Muscle of leg (tissue), 11 donors: ENCODE data around the gene LRRC59. TPM values are rescaled to one million over a fixed set of nuclear protein-coding genes. Genes with fewer than 3 reads are reported as not detected.

Experiments used
- DNase-seq: peaks from one replicate; pipeline ENCODE4 v3.0.0; 2013
- H3K27ac ChIP-seq: one replicate; pipeline ENCODE4 v1.5.1; 2013; ENCODE audit warnings: mild to moderate bottlenecking, low read length, control low read depth
- H3K27me3 ChIP-seq: one replicate; pipeline ENCODE4 v1.6.1; 2013; ENCODE audit warnings: low read length; ENCODE audit not compliant: control insufficient read depth, insufficient read depth
- H3K36me3 ChIP-seq: one replicate; pipeline ENCODE4 v1.6.1; 2013; ENCODE audit warnings: low read length; ENCODE audit not compliant: control insufficient read depth, insufficient read depth
- H3K4me1 ChIP-seq: one replicate; pipeline ENCODE4 v1.6.1; 2013; ENCODE audit warnings: low read length; ENCODE audit not compliant: control insufficient read depth, insufficient read depth
- H3K4me3 ChIP-seq: one replicate; pipeline ENCODE4 v1.5.1; 2013; ENCODE audit warnings: low read length, control low read depth
- H3K9me3 ChIP-seq: replicated peaks from 2 replicates; pipeline ENCODE4 v1.6.1; 2013; ENCODE audit warnings: low read depth, low read length; ENCODE audit not compliant: control insufficient read depth
- WGBS: methylation state at CpG from one replicate; pipeline ENCODE4 v1.1.5; 2013; ENCODE audit warnings: missing lambda C conversion rate; ENCODE audit not compliant: insufficient coverage; 5-methylcytosine and 5-hydroxymethylcytosine counted together
- polyA plus RNA-seq, 8 donors: library from polyadenylated mRNA; unstranded; fragments of 120-200 nt; gene quantifications; one replicate each; pipeline versions ENCODE4 v1.2.1 to v1.2.3, GENCODE V29; 2013; ENCODE audit warnings: inconsistent platforms in 1 of 8, low replicate concordance in 1 of 8; ENCODE audit not compliant: insufficient read length in 8 of 8, insufficient read depth in 1 of 8
- total RNA-seq: library from RNA; stranded (reverse); fragments of 120-200 nt; gene quantifications from one replicate; pipeline ENCODE4 v1.2.4, GENCODE V29; 2013

LRRC59 gene
- total and polyA plus RNA-seq, 9 donors: 41.7 to 84.2 (median 59.9) TPM

DNA sequence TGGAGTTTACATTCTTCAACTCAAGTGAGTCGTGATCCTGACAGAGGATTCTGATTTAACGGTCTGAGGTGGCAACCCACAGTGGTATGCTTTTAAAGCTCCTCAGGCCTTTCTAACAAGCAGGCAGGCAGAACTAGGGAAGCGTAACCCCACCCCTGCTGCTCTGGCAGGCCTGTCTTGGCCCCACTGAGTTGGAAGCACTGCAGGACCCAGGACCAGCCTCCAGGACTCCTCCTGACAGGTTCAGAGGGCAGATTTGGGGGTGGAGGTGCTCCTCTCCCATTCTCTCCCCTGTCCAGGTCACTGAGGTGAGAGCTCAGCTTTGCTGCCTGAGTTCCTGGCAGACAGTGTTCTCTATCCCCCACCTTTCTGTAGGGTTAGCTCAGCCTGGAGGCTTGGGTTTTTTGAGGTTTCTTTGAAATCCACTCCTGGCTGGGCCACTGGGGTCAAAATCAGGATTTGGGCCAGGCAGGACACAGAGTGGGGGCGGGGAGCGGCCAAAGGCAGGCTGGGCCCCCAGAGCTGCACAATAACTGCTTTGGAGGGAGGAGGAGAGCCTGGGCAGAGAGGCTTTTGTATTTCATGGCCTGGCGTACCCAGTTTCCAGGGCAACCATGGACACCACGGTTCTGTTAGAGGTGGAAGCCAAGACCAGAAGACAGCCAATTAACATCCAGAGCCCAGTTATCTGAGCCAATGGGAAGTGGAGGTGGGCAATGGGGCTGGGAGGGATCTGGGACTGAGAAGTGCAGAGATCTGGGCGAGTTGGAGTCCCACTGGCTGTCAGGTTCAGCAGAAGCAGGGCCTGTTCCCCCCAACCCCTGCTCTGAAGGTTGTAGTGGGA is 33.9 kb downstream of the LRRC59 start:
- Histone ChIP-seq H3K27ac (no peak overlapping the region), H3K4me3 (no peak overlapping the region), H3K36me3 (peaks cover 64% of the 10 kb centered on the region), H3K9me3 (no peaks in the 10 kb centered on the region), H3K27me3 (no peaks in the 10 kb centered on the region), H3K4me1 (peaks cover 11% of the 10 kb centered on the region)
- WGBS: 34% methylated on average over 6 of the region's 8 CpGs
- DNase-seq: peak; percentile 79

DNA sequence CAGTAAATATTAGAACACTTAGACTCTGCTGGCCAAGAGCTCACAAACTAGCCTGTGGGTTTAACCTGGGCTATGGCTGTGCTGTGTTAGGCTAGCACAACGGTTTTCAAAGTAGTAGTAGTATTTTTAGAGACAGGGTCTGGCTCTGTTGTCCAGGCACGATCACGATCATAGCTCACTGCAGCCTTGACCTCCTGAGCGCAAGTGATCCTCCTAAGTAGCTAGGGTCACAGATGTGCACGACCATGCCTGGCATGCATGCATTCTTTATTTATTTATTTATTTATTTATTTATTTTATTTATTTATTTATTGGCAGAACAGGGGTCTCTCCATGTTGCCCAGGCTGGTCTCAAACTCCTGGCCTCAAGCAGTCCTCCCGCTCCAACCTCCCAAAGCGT is 34.7 kb downstream of the LRRC59 start:
- no peak for DNase-seq
- no peaks in the 10 kb centered on the region for H3K9me3 ChIP-seq
- H3K4me3 ChIP-seq: no peak overlapping the region
- H3K27ac ChIP-seq: no peak overlapping the region
- no peaks in the 10 kb centered on the region for H3K27me3 ChIP-seq
- 96% methylated on average over 2 of the region's 7 CpGs for WGBS
- peaks cover 66% of the 10 kb centered on the region for H3K36me3 ChIP-seq
- H3K4me1 ChIP-seq: peaks cover 11% of the 10 kb centered on the region

- Histone ChIP-seq H3K27me3 (no peaks in the 10 kb centered on the region), H3K4me1 (peaks cover 11% of the 10 kb centered on the region), H3K4me3 (no peak overlapping the region), H3K9me3 (no peaks in the 10 kb centered on the region), H3K36me3 (peaks cover 62% of the 10 kb centered on the region), H3K27ac (no peak overlapping the region)
- peak; percentile 60 for DNase-seq
- WGBS: 15% methylated on average over 2 of the region's 11 CpGs
Measured at GRCh38 chr17:50361561-50362480, 35.5 kb downstream of the LRRC59 start.

DNA sequence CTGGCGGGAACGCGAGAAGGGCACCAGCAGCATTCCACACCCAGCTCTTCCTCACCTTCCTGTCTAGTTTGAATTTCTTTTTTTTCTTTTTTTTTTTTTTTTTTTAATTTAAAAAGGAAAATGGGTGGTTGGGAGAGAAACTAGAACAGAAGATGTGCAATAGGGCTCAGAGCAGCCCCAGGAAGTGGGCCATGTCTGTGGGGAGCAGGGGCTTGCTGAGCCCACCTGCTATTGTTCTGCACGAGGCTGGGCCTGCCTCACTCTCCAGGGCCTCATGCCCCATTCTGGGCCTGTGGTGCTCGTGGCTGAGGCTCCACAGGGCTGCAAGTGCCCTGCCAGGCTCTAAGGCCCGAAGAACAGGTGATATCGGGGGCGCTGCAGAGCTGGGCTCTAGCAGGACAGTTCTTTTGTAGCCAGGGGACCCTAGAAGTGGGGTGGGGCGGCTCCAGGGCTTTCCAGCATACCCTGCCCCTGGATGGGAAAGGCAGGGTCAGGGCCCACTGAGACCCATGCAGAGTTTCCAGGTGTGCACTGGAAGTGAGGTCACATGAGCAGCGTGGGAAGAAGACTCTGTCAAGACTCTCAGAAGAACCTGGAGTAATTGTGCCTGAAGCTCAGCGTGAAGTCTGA is 36.7 kb downstream of the LRRC59 start:
- Histone ChIP-seq H3K27ac (no peak overlapping the region), H3K4me1 (peaks cover 11% of the 10 kb centered on the region), H3K4me3 (no peak overlapping the region), H3K9me3 (no peaks in the 10 kb centered on the region), H3K36me3 (peaks cover 62% of the 10 kb centered on the region), H3K27me3 (no peaks in the 10 kb centered on the region)
- no peak for DNase-seq
- 71% methylated on average over 6 of the region's 11 CpGs for WGBS

DNA sequence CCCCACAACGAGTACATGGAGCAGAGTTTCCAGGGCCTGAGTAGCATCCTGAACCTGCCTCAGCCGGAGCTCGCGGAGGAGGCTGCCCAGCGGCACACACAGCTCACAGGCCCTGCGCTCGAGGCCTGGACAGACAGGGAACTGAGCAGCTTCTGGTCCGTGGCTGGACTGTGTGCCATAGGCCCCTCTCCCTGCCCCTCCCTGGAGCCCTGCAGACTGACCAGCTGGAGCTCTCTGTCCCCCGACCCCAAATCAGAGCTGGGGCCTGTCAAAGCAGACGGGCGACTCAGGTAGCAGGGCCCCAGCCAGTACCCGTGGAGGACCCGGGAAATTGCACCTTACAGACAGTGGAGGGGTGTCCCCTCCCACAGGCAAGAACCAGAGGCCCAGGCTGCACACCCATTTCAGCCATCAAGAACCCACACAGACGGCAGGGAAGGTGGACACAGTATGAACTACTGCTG is 37.3 kb downstream of the LRRC59 start:
- Histone ChIP-seq H3K4me3 (no peak overlapping the region), H3K9me3 (no peaks in the 10 kb centered on the region), H3K4me1 (peaks cover 11% of the 10 kb centered on the region), H3K27ac (no peak overlapping the region), H3K27me3 (no peaks in the 10 kb centered on the region), H3K36me3 (peaks cover 62% of the 10 kb centered on the region)
- WGBS: 86% methylated on average over 12 of the region's 14 CpGs
- no peak for DNase-seq

DNA sequence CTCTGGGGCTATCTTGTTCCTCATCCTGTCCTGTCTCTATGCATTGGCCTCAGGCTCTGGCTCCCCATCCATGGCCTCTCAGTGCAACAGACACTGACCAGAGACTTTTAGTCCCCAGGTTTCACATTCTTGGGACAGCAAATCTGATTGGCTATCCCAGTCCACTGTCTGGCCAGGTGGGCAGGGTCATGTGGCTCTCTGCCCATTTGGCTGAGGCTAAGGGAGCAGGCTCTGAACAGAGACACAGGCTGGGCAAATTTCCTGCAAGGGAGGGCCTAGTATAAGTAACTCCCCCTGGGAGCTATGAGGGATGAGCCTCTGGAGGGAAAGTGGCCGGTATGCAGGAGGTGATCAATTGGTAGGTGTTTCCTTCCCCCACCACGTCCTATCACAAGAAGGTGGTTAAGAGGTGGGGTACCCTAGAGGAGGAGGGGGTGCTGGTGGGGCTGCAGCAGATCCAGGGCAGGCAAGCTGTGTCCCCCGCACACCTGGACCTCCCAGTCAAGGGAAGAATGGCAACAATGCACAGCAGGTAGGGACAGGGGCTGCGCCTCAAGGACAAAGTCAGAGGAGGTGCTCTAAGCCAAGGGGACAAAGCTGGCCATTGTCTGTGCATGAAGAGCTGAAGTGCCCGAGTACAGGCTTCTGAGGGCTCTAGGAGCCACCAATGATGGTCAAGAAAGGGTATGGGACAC is 38.2 kb downstream of the LRRC59 start:
- no peak overlapping the region for H3K27ac ChIP-seq
- WGBS: 100% methylated on average over 3 of the region's 5 CpGs
- H3K4me1 ChIP-seq: peaks cover 8% of the 10 kb centered on the region
- no peaks in the 10 kb centered on the region for H3K27me3 ChIP-seq
- H3K9me3 ChIP-seq: no peaks in the 10 kb centered on the region
- H3K4me3 ChIP-seq: no peak overlapping the region
- DNase-seq: no peak
- H3K36me3 ChIP-seq: peaks cover 70% of the 10 kb centered on the region

DNA sequence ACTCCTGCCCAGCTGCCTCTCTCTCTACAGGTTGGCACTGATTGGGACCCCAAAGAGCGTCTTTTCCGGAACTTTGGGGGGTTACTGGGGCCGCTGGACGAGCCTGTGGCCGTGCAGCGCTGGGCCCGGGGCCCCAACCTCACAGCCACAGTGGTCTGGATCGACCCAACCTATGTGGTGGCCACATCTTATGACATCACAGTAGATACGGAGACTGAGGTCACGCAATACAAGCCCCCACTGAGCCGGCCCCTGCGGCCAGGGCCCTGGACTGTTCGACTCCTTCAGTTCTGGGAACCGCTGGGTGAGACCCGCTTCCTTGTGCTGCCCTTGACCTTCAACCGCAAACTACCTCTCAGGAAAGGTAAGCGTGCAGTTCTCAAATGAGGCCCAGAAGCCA is 39.1 kb downstream of the LRRC59 start:
- Histone ChIP-seq H3K4me1 (no peaks in the 10 kb centered on the region), H3K27me3 (no peaks in the 10 kb centered on the region), H3K36me3 (peaks cover 80% of the 10 kb centered on the region), H3K4me3 (no peak overlapping the region), H3K27ac (no peak overlapping the region), H3K9me3 (no peaks in the 10 kb centered on the region)
- 92% methylated on average over 15 of the region's 17 CpGs for WGBS
- no peak for DNase-seq

GRCh38 chr17:50356892-50357510 is 40.3 kb downstream of the LRRC59 start:
- Histone ChIP-seq H3K4me3 (no peak overlapping the region), H3K9me3 (no peaks in the 10 kb centered on the region), H3K27me3 (no peaks in the 10 kb centered on the region), H3K36me3 (peaks cover 89% of the 10 kb centered on the region), H3K4me1 (peaks cover 3% of the 10 kb centered on the region), H3K27ac (no peak overlapping the region)
- DNase-seq: no peak
- WGBS: 90% methylated on average over 6 of the region's 12 CpGs

DNA sequence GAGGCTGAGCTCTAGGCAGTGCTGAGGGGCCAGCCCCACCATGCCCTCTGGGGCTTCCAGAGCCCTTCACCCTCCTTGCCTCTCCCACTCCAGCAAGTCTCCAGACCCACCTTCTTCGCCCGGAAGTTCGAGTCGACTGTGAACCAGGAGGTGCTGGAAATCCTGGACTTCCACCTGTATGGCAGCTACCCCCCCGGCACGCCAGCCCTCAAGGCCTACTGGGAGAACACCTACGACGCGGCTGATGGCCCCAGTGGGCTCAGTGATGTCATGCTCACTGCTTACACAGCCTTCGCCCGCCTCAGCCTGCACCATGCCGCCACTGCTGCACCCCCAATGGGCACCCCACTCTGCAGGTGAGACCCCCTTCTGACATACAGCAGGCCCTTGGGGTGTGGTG is 40.9 kb downstream of the LRRC59 start:
- Histone ChIP-seq H3K9me3 (no peaks in the 10 kb centered on the region), H3K27me3 (no peaks in the 10 kb centered on the region), H3K36me3 (peaks cover 87% of the 10 kb centered on the region), H3K4me3 (no peak overlapping the region), H3K4me1 (peaks cover 3% of the 10 kb centered on the region), H3K27ac (no peak overlapping the region)
- no peak for DNase-seq
- WGBS: 98% methylated on average over 6 of the region's 12 CpGs
